HG03108 (cell line): Measurements from ENCODE around the gene LARGE2.

Experiments used
- ATAC-seq: cut with Tn5 transposase; IDR thresholded peaks from one replicate; pipeline ENCODE4 v1.9.1; 2021; ENCODE audit warnings: moderate library complexity; ENCODE audit not compliant: unreplicated experiment

Gene LARGE2

DNA sequence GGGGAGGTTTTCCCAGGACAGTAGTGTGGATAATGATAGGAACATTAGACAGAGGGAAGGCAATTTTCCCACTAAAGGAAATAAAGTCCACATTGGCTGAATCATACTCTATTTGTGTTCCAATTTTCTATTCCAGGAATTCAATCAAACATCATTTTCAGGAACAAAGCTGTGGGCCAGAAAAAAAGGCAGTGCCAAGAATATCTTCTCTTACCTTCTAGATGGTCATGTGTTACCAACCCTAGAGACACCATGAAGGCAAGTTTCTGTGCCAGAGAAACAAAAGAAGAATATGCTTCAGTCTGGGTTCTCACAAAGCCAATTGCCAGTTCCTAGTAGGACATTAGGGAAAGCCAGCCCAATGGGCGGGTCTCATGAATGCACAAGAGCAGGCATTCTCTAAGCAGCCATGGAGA, 27.5 kb downstream of the LARGE2 start:
- ATAC-seq: no peak

DNA sequence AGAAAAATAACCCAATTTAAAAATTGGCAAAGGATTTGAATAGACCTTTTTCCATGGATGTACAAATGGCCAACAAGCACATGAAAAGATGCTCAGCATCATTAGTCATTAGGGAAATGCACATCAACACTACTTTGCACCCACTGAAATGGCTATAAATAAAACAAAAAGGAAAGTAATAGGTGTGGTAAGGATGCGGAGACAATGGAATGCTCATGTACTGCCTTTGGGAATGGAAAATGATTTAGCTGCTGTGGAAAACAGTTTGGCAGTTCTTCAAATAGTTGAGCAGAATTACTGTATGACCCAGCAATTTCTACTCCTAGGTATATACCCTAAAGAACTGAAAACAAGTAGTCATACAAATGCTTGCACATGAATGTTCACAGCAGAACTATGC, 37.4 kb downstream of the LARGE2 start:
- ATAC-seq: no peak

DNA sequence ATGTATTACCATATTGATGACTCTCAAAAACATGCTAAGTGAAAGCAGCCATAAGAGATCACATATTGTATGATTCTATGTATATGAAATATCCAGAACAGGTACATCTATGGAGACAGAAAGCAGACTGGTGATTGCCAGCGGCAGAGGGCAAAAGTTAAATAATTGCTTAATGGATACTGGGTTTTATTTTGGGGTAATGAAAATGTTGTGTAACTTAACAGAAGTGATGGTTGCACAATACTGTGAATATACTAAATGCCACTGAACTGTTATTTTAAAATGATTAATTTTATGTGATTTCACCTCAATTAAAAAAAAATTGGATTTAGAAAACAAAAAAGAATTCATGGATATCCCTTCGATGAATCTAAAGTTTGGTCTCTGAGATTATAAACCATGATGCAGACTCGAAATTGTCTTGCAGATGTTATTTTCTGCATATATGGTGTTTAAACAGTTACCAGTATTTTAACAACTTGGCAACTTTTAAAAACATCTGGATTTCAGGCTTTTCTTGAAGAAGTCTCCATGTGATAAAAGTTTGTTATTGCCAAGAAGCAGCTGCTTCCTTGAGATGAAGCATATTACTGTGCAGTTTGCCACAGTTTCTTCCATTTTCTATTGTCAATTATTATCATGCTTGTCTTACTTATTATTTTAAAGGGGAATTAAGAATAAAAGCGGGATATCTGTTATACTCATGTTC, 38.1 kb downstream of the LARGE2 start:
- ATAC-seq: no peak

DNA sequence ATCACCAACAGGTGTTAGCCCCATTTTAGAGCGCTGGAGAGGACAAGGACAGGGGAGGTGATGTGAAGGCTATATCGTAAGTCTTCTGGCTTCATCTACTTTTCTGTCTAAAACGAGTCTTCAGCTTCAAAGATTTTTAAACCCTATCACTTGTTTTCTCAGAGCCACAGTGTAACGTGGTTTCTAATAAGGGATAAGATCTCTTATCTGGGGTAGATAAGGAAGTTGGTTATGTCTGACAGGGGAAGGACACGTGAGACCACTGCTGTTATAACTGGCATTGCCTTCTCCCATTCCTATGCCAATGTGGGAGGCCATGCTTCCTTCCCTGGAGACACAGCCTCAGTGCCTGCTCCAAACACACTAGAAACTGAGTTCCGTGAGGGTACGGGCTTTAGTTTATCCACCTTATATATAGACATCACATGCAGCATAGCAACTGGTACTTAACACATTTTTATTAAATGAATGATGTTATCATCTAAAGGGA, 39.3 kb downstream of the LARGE2 start:
- no peak for ATAC-seq

DNA sequence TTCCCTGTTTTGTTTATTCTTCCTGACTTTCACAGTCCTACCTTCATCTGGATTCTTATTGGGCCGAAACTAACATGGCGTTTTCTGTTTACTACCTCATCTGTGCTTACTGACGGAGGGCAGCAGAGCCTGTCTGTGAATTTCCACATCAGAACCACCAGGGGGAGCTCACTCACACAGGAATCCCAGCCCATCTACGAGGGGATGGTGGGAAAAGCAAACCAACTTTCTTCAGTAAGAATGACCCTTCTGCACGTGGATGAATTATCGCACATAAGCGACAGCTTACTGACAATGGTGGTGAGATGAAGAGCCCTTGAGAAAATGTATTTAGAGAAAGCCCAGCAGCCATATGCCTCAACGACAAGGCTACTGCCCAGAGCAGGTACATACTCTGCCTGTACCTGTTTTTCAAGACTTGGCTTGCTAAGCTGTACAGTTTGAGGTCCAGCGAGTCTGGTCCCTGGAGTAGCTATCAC, 42.5 kb downstream of the LARGE2 start:
- ATAC-seq: peak; percentile 61

DNA sequence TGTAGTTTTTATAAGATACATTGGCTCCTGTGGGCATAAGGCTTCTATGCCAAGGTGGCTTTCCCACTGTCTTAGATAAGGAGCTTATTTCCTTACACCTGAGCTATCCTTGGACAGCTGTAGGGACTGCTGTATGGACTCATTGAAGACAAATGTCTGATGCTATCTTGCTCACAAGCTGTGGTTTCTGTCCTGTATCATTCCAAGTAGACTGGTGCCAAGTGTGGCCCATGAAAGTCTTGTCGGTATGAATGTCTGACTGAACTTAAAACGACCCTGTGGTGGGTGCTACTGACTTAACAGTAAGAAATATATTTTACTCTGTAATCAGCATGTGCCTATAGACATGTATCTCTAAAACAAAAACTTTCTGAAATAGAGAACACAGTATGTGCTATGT, 45.0 kb downstream of the LARGE2 start:
- no peak for ATAC-seq

DNA sequence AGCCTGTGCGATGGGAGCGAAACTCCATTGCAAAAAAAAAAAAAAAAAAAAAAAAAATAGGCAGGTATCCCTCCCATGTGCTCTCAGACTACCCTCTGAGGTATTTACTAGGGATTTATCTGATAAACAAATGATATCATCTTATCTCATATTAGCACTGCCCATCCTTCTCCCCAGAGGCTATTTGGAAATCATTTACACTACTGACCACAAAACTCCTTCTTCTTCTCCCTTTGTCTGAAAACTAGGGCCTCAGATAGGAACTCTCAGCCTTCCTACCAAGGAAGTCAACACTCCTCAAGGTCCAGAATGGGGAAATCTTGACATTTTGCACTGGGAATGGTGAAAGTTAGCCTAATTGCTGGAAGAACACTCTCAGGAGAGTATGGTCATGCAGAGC, 46.4 kb downstream of the LARGE2 start:
- no peak for ATAC-seq

DNA sequence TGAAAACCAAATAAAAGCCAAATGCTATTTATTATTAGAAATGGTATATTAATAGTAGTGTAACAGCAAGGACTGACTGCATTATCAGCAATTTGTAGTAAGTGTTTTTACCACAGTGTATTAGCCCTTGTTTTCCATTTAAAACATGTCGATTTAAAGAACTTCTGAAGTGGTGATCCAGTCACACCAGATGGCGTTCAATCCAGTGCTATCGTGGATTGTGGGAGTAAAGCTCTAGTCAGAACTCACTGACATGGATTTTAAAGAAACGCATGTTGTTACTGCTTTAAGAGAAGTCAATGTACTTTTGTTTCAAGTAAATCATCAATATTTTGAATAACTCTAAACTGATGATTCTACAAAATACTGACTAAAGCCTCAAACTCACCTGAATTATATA, 51.1 kb downstream of the LARGE2 start:
- ATAC-seq: no peak

DNA sequence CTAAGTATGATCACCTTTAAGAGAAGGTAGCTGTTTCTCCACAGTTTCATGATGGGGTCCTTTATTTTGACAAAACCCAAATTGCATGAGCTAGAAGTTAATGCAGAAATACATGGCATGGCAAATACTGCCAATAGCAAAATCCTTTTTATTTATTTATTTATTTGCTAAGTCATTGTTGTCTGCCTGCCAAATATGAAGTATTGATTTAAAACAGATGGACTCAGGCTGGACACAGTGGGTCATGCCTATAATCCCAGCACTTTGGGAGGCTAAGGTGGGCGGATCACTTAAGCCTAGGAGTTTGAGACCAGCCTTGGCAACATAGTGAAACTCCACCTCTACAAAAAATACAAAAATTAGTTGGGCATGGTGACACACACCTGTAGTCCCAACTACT, 52.4 kb downstream of the LARGE2 start:
- ATAC-seq: no peak
